ENCODE results near the gene TLL2. TPM values are rescaled to one million over a fixed set of nuclear protein-coding genes. Genes with fewer than 3 reads are reported as not detected.

Gene TLL2
- total and polyA plus RNA-seq, 9 donors: 0.53 to 1.8 (median 1.1) TPM

Other genes with a start within 250 kb of the TLL2 start
- 1.2 TPM for gene BLNK, start 242.4 kb downstream of the TLL2 start, total RNA-seq
- gene BLNK, start 242.4 kb downstream of the TLL2 start, polyA plus RNA-seq (ENCODE audit: insufficient read depth in 1 of 8, insufficient read length in 8 of 8, low replicate concordance in 1 of 8): 1 to 10 TPM; 1.3 to 3.2 (median 1.6) TPM
- gene DNTT, start 209.5 kb downstream of the TLL2 start, total RNA-seq: 0.09 TPM
- under 1 TPM in 7 of 8 donors, not detected in 1; 0.08 to 0.39 (median 0.20) TPM for gene DNTT, start 209.5 kb downstream of the TLL2 start, polyA plus RNA-seq (ENCODE audit: insufficient read depth in 1 of 8, insufficient read length in 8 of 8, low replicate concordance in 1 of 8)
- gene OPALIN, start 154.9 kb downstream of the TLL2 start, total RNA-seq: not detected
- not detected for gene OPALIN, start 154.9 kb downstream of the TLL2 start, polyA plus RNA-seq (ENCODE audit: insufficient read depth in 1 of 8, insufficient read length in 8 of 8, low replicate concordance in 1 of 8)
- gene TM9SF3, start 73.1 kb upstream of the TLL2 start, total RNA-seq: 66.8 TPM
- gene TM9SF3, start 73.1 kb upstream of the TLL2 start, polyA plus RNA-seq (ENCODE audit: insufficient read depth in 1 of 8, insufficient read length in 8 of 8, low replicate concordance in 1 of 8): 100 to 1,000 TPM in 1 of 8 donors, 10 to 100 TPM in 7; 60.8 to 105 (median 78.0) TPM
- 2.3 TPM for gene PIK3AP1, start 206.6 kb upstream of the TLL2 start, total RNA-seq
- gene PIK3AP1, start 206.6 kb upstream of the TLL2 start, polyA plus RNA-seq (ENCODE audit: insufficient read depth in 1 of 8, insufficient read length in 8 of 8, low replicate concordance in 1 of 8): 1 to 10 TPM; 1.8 to 2.9 (median 2.2) TPM

Measured in muscle of leg (tissue), 9 donors.